Activated T-cell treated with anti-CD3 and anti-CD28 coated beads, Interleukin-2, amount 50 U/mL, for 24 hours (primary cell): ENCODE results near the gene PDE7B.

Source experiments
- DNase-seq: peaks from one replicate; pipeline ENCODE4 v3.0.0-alpha.2; 2020
- H3K27ac Mint-ChIP-seq: 2 replicates; pipeline ENCODE4 v1.8.0; 2020; ENCODE audit warnings: mild to moderate bottlenecking, mixed read lengths
- H3K27me3 Mint-ChIP-seq: 2 replicates; pipeline ENCODE4 v1.8.0; 2020; ENCODE audit warnings: mixed read lengths
- H3K36me3 Mint-ChIP-seq: 2 replicates; pipeline ENCODE4 v1.8.0; 2020; ENCODE audit warnings: low read depth, mixed read lengths
- H3K4me1 Mint-ChIP-seq: 2 replicates; pipeline ENCODE4 v1.8.0; 2020; ENCODE audit warnings: low read depth, mixed read lengths
- H3K4me3 Mint-ChIP-seq: 2 replicates; pipeline ENCODE4 v1.8.0; 2020; ENCODE audit warnings: mild to moderate bottlenecking, moderate library complexity, mixed read lengths
- H3K9me3 Mint-ChIP-seq: 2 replicates; pipeline ENCODE4 v1.8.0; 2020; ENCODE audit warnings: mixed read lengths

The PDE7B gene

DNA sequence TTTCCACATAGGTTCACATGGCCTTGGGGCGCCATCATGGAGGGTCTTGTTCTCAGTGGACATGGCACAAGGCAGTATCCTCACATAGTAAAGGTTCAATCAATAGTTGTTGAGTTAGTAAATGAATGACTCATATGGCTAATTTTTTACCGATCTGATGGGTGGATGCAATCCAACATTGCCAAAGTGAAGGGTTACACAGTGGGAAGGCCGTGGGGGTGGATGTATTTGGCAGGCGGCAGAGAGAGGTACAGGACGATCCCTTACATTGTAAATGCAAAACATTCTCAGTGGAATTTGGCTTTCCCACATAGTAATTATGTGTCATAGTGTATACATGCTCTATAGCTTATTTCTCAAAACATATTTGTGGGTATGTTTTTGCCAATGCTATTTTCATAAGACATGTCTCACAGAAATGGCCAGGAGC is 21.0 kb upstream of the PDE7B start:
- no peaks in the 10 kb centered on the region for H3K4me1 Mint-ChIP-seq
- H3K27me3 Mint-ChIP-seq = peaks cover 2% of the 10 kb centered on the region
- no peaks in the 10 kb centered on the region for H3K9me3 Mint-ChIP-seq
- H3K36me3 Mint-ChIP-seq = no peaks in the 10 kb centered on the region
- no peak overlapping the region for H3K4me3 Mint-ChIP-seq
- no peak overlapping the region for H3K27ac Mint-ChIP-seq
- no peak for DNase-seq

DNA sequence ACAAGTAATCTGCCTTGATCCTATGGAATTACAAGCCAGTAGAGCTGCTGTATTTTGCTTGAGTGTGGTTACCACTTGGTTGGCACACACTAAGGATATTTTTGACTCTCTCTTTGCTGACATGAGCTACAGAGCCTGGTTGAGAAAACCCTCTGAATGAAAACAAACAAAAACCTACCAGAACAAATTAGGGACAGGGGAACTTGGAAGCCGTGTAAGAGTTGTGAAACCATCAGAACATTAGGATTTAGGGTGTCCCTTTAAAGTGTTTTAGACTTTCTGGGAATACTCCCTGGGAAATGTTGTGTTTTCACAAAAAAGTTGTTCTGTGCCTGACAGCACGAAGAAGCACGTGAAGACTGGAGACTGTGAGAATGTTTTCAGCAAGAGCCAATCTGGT is 20.5 kb upstream of the PDE7B start:
- H3K27me3 Mint-ChIP-seq = peaks cover 2% of the 10 kb centered on the region
- H3K9me3 Mint-ChIP-seq = no peaks in the 10 kb centered on the region
- no peak for DNase-seq
- H3K36me3 Mint-ChIP-seq = no peaks in the 10 kb centered on the region
- no peak overlapping the region for H3K4me3 Mint-ChIP-seq
- H3K27ac Mint-ChIP-seq = no peak overlapping the region
- no peaks in the 10 kb centered on the region for H3K4me1 Mint-ChIP-seq

DNA sequence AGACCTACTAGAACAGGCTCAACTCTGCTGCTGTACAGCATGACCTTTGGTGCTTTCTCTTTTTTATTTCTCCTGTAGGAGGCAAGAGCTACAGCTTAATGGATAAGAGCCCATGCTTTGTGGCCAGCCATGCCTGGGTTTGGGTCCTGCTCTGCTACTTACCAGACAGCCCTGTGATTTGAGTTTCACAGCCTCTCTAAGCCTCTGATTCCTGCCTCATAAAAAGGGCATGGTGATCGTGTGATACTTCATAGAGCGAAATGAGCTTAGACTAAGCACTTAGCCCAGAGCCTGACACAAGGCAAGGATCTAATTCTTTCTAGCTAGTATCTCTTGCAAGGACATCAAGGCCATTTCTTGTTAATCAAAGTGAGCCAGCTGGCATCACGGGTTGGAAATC is 19.3 kb upstream of the PDE7B start:
- H3K9me3 Mint-ChIP-seq = no peaks in the 10 kb centered on the region
- no peak overlapping the region for H3K27ac Mint-ChIP-seq
- no peaks in the 10 kb centered on the region for H3K36me3 Mint-ChIP-seq
- no peak overlapping the region for H3K4me3 Mint-ChIP-seq
- peaks cover 2% of the 10 kb centered on the region for H3K27me3 Mint-ChIP-seq
- DNase-seq = no peak
- no peaks in the 10 kb centered on the region for H3K4me1 Mint-ChIP-seq

DNA sequence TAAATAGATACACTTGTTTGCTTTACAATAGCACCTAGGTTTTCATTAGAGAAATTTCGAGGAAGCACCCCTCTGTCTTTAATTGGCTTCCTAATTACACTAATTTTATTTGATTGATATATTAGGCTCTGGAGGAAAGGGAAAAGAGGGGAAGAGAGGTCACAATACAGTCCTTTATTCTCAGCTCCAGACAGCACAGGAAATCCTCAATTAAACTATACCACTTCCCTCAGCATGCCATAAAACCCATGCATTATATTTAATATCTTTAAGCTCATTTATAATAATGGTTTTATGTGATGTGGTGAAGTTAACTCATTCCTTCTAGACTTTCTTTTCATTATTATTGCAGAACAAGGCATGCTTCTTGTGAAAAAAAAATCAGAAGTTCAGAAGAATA is 17.7 kb upstream of the PDE7B start:
- no peaks in the 10 kb centered on the region for H3K36me3 Mint-ChIP-seq
- no peak overlapping the region for H3K4me3 Mint-ChIP-seq
- peaks cover 4% of the 10 kb centered on the region for H3K4me1 Mint-ChIP-seq
- no peaks in the 10 kb centered on the region for H3K9me3 Mint-ChIP-seq
- H3K27ac Mint-ChIP-seq = no peak overlapping the region
- DNase-seq = no peak
- H3K27me3 Mint-ChIP-seq = peaks cover 5% of the 10 kb centered on the region

DNA sequence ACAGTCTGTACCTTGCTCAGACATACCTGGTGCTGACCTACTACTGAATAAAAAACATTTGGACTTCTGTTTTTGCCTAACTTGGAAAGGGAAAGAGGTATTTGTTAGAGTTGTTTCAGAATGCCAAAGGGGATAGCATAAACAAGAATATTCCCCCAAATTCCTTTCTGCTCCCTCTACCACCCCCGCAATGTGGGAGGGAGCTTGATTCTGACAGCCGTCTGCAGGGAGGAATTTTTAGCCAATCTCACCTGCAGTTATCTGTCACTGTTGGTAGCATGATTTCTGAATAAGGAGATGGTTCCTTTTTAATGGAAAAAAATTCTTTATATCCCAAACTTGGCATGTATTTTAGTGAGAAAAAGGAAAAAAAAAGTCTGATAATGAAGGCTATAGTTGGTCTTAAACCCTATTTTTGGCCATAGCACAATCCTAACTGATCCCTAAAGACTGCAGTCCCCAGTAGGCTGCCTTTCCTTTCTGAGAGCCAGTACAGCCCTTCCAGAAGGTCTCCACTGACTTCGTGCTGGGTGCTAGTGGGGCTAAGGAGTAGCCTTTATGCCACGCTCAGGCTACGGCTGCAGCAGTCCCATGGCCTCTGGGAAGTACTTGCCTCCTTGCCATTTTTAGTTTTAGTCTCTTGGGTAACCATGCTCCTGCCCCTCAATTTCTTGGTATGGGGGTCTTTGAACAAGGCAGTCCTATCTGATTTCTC is 13.6 kb upstream of the PDE7B start:
- no peak for DNase-seq
- H3K27ac Mint-ChIP-seq = no peak overlapping the region
- no peak overlapping the region for H3K4me3 Mint-ChIP-seq
- H3K36me3 Mint-ChIP-seq = no peaks in the 10 kb centered on the region
- H3K9me3 Mint-ChIP-seq = no peaks in the 10 kb centered on the region
- H3K27me3 Mint-ChIP-seq = peaks cover 5% of the 10 kb centered on the region
- peaks cover 6% of the 10 kb centered on the region for H3K4me1 Mint-ChIP-seq

DNA sequence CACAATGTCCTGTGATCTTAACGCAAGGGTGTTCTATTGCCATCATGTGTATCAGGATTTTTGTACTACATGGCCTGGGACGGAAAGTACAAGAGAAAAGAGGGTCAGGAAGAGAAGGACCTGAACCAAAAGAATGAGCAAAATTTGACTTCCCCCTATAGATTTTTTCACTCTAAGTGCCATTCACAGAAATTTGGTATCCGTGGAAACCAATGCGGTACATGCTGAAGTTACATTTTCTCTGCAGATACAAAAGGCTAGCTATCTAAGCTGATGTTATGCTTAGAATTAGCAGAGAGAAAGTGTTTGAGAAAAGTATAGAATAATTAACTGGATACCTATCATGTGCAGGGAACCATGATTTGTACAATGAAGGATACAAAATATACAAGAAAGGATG is 12.4 kb upstream of the PDE7B start:
- Mint-ChIP-seq H3K4me3 (no peak overlapping the region), H3K27me3 (peaks cover 5% of the 10 kb centered on the region), H3K9me3 (no peaks in the 10 kb centered on the region), H3K36me3 (no peaks in the 10 kb centered on the region), H3K4me1 (peaks cover 6% of the 10 kb centered on the region), H3K27ac (no peak overlapping the region)
- no peak for DNase-seq

DNA sequence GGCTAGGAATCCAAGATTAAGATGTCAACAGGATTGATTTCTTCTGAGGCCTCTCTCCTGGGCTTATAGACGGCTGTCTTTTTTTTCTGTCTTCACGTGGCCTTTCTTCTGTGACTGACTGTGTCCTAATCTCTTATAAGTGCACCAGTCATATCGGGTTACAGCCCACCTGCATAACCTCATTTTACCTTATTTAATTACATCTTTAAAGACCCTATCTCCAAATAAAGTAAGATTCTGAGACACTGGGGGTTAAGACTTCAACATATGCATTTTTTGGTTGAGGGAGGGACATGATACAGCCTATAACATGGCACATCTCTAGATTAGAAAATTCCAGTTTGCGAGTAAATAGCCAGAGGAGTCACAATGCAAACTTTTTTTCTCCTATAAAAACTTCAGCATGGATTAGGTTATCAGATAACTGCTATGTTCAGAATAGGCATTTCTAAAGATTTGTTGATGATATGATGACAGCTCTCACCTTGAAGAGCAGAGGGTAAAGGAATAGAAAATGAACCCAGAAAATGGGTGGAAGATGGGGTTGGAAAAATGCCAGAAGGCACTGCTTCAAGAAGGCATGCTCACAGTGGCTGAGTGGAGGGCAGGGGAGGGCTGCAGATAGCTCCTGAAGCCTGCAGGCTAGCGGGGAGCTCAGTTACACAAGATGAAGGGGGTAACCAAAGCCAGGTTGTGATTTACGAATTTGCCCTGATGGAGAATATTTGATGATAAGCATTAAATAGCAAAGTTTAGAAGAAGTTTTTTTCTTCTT is 8.7 kb upstream of the PDE7B start:
- no peak overlapping the region for H3K4me3 Mint-ChIP-seq
- H3K36me3 Mint-ChIP-seq = no peaks in the 10 kb centered on the region
- peaks cover 1% of the 10 kb centered on the region for H3K4me1 Mint-ChIP-seq
- H3K27me3 Mint-ChIP-seq = no peaks in the 10 kb centered on the region
- no peak overlapping the region for H3K27ac Mint-ChIP-seq
- no peak for DNase-seq
- no peaks in the 10 kb centered on the region for H3K9me3 Mint-ChIP-seq

DNA sequence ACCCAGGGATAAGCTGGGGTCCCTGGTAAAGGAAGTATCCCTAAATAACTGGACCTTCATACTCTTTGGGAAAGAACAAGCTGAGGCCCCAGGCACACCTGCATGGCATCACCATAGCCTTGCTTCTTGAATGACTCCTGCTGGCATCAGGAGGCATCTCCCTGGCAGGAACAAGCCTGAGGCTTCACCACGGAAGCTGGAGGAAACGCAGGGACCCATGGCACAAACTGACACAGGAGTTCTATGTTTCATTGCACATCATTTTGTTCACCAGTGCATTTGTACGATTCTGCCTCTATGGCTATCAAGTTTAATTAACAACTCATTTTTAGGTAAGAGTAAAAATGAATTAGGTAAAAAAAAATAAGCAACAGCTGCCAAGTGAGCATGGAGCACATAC is 619 bp upstream of the PDE7B start:
- H3K9me3 Mint-ChIP-seq = no peaks in the 10 kb centered on the region
- no peaks in the 10 kb centered on the region for H3K36me3 Mint-ChIP-seq
- no peaks in the 10 kb centered on the region for H3K27me3 Mint-ChIP-seq
- no peak for DNase-seq
- no peak overlapping the region for H3K4me3 Mint-ChIP-seq
- H3K27ac Mint-ChIP-seq = no peak overlapping the region
- peaks cover 31% of the 10 kb centered on the region for H3K4me1 Mint-ChIP-seq

DNA sequence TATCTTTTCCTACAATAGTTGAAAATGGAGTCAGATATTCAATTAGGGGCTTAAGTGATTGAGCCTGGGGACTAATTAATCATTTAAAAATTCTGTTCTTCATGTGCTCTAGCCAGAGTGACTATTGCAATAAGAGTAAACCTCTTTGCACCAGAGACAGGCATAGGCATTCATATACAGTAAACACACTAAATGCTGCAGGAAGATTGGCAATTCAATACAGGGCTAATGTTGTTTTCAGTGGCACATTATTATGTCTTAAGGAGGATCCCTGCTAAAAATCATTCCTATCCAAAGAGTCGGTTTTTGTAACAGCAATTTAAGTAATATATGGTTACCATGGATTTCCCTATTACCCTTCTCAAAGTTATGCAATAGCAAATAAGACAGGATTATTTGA is 1.2 kb downstream of the PDE7B start:
- Mint-ChIP-seq H3K36me3 (no peaks in the 10 kb centered on the region), H3K4me1 (peaks cover 31% of the 10 kb centered on the region), H3K27ac (no peak overlapping the region), H3K9me3 (no peaks in the 10 kb centered on the region), H3K27me3 (no peaks in the 10 kb centered on the region), H3K4me3 (peak overlapping the region; percentile 20)
- DNase-seq = no peak

DNA sequence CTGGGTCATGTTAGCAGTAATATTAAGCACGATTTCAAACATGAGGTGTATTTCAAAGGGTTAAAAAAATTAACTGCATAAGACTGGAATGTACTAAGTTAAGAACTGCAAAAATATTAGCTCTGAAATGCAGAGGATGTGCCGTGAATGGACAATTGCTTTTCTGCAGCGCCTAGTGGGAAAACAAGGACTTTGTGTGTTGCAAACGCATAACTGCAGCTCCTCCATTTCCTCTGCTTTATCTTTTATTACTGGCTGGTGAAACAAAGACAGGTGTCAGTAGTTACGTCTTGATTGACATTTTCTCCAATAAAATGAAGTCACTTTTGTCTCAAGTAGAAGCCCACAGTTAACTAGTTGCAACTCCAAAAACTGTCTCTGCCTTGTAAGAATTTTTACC is 1.7 kb downstream of the PDE7B start:
- H3K9me3 Mint-ChIP-seq = no peaks in the 10 kb centered on the region
- H3K36me3 Mint-ChIP-seq = no peaks in the 10 kb centered on the region
- no peak for DNase-seq
- no peaks in the 10 kb centered on the region for H3K27me3 Mint-ChIP-seq
- H3K4me1 Mint-ChIP-seq = peaks cover 31% of the 10 kb centered on the region
- H3K27ac Mint-ChIP-seq = no peak overlapping the region
- H3K4me3 Mint-ChIP-seq = peak overlapping the region; percentile 35

DNA sequence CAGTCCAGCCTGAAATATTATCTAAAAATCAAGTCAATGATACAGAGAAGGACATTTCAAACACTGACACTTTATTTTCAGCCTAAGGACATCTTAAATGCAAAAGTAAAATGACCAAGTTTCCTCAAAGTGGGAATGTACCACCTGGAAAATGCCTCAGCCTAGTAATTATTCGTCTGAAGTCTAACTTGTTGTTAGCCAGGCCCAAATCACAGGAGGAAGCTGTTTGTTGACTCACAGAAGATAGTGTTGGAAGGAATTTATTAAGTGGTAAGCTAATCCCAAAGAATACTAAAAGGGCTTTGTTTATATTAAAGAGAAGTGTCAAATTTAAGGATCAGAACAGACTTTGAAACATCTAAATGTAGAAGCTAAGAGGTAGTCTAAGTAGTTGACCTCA is 2.5 kb downstream of the PDE7B start:
- H3K36me3 Mint-ChIP-seq = no peaks in the 10 kb centered on the region
- H3K4me1 Mint-ChIP-seq = peaks cover 31% of the 10 kb centered on the region
- H3K27me3 Mint-ChIP-seq = no peaks in the 10 kb centered on the region
- no peak overlapping the region for H3K4me3 Mint-ChIP-seq
- no peaks in the 10 kb centered on the region for H3K9me3 Mint-ChIP-seq
- no peak overlapping the region for H3K27ac Mint-ChIP-seq
- DNase-seq = no peak

DNA sequence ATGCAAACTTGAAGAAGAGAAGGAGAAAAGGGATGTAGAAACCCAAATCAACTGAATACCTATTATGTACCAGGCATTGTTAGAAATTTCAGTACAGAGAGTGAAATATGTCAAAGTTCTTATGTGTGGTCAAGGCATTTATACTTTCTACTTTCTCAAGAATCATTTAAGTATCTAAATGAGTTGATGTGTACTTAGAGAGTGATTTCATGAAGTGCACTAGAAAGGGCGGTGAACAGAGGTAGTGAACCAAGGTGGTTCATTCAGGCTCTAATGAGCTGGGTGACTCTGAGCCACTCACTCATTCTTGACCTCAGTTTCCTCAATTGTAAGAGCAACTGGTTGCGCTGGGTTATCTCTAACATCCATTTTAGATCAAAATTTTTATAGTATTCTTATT is 3.3 kb downstream of the PDE7B start:
- Mint-ChIP-seq H3K36me3 (no peaks in the 10 kb centered on the region), H3K4me1 (peaks cover 31% of the 10 kb centered on the region), H3K27ac (no peak overlapping the region), H3K27me3 (no peaks in the 10 kb centered on the region), H3K9me3 (no peaks in the 10 kb centered on the region), H3K4me3 (no peak overlapping the region)
- no peak for DNase-seq

DNA sequence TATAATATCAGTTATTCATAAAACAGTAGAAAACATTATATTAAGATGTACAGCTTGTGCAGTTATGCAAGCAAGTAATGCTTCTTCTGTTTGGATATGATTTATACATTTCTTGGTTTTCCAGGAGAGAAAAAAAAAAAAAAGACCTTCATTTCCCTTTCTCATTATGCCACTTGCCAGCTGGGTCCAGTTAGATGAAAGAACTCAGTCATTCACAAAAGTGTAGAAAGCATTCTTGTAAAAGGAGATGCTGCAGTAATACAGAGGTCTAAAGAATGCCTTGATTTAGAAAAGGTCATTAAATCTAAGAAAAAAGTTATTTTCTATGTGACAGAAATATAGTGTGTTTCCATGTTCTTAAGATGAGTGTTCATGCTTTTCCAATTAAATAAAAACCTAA is 7.4 kb downstream of the PDE7B start:
- DNase-seq = no peak
- Mint-ChIP-seq H3K27ac (no peak overlapping the region), H3K4me1 (peaks cover 16% of the 10 kb centered on the region), H3K36me3 (no peaks in the 10 kb centered on the region), H3K9me3 (no peaks in the 10 kb centered on the region), H3K27me3 (no peaks in the 10 kb centered on the region), H3K4me3 (no peak overlapping the region)

DNA sequence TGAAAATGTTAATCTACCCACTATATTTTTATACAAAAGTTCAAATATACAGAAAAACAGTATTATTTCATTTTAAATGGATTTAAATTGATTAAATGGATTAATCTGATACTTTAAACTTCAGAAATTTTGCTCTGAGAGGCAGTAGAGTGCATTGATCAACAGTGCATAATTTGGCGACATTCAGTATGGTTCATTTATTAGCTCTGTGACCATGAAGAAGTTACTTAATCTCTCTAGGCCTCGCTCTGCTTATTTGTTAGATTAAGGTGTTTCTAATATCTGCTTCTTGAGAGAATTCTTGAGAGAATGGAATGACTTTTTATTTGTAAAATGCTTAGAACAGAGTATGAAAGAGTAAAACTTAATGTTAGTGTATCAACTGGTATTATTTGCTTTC is 8.9 kb downstream of the PDE7B start:
- no peak for DNase-seq
- H3K9me3 Mint-ChIP-seq = no peaks in the 10 kb centered on the region
- H3K4me1 Mint-ChIP-seq = peaks cover 4% of the 10 kb centered on the region
- peaks cover 2% of the 10 kb centered on the region for H3K36me3 Mint-ChIP-seq
- no peak overlapping the region for H3K27ac Mint-ChIP-seq
- H3K4me3 Mint-ChIP-seq = no peak overlapping the region
- H3K27me3 Mint-ChIP-seq = no peaks in the 10 kb centered on the region

DNA sequence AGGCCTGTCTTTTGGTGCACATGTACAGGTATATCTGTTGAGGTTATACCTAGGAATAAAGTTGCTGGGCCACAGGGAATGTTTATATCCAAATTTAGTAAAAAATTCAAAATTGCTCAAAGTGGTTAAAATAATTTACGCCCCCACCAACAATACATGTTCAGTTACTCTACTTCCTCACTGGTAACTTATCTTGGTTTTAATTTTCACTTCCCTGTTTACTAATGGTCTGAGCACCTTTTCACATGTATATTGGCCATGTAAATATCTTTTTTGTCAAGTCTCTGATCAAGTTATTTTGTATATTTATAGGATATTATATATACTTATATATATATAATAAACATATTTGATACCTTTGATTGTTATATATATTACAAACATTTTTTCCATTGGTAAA is 9.7 kb downstream of the PDE7B start:
- Mint-ChIP-seq H3K36me3 (peaks cover 2% of the 10 kb centered on the region), H3K4me1 (peaks cover 4% of the 10 kb centered on the region), H3K4me3 (no peak overlapping the region)

More for the DNA sequence above, 9.7 kb downstream of the PDE7B start:
- H3K27ac Mint-ChIP-seq = no peak overlapping the region
- no peaks in the 10 kb centered on the region for H3K27me3 Mint-ChIP-seq
- no peaks in the 10 kb centered on the region for H3K9me3 Mint-ChIP-seq
- DNase-seq = no peak
